ENCODE measurements around the gene AK3.
"Not testable (repeated sequence)": the region's sequence is repeated elsewhere in the genome, so short reads cannot be mapped to it uniquely, and the experiment has no call there.

Gene AK3

DNA sequence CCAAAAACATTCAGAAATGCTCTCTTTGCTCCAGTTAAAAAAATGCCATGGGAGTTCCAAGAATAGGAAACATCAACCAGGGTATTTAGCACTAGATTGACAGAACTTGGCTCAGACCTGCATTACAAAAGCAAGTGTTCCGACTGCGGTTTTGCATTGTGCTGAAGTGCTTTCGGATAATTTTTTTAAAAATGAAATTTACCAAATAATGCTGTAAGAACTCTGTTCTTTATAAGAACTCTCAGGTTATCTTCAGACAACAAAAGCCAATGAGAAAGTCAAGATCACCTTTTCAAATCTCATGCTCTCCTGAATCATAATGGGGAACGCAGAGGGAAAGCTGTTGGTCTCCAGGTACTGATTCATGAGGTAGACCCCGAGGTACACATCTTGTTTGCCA lies 79.4 kb downstream of the AK3 start:
- in situ Hi-C loops (cut with MboI; ENCODE audit: low pct_unique_long_range_greater_than_20kb, low sequenced_read_pairs, unreplicated experiment), result no loop called here
- no peak for TF ChIP-seq CTCF (IDR thresholded peaks at IDR 0.05; ENCODE audit: extremely low read depth, insufficient read depth, missing control alignments)
- DNase-seq (ENCODE audit: low spot score), result no peak

DNA sequence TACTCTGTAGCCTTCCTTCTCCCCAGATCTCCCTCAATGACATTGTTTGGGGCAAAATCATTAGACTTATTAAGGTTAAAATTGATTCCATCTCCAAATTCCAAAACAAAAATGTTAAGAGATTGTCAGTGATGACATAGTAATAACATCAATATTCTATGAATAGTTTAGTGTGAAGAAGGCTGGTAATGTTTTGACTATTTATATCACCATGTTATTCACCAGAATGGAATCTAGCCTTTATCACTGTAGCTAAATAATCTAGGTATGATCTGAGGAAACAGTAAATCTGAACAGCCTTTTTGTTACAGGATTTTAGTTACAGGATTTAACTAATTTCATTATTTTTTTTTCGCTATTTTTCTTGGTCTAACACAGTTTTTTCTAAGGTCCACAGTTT lies 79.8 kb downstream of the AK3 start:
- in situ Hi-C loops (cut with MboI; ENCODE audit: low pct_unique_long_range_greater_than_20kb, low sequenced_read_pairs, unreplicated experiment), result no loop called here
- DNase-seq (ENCODE audit: low spot score), result no peak
- no peak for TF ChIP-seq CTCF (IDR thresholded peaks at IDR 0.05; ENCODE audit: extremely low read depth, insufficient read depth, missing control alignments)

GRCh38 chr9:4660665-4661064 lies 80.3 kb downstream of the AK3 start:
- DNase-seq (ENCODE audit: low spot score); in situ Hi-C loops (cut with MboI; ENCODE audit: low pct_unique_long_range_greater_than_20kb, low sequenced_read_pairs, unreplicated experiment): not testable (repeated sequence)
